DMS79 treated with DMSO at 0.1 percent for 48 hours (cell line): Measurements from ENCODE around the gene CDCP1.
A peak's percentile ranks its signal among the peaks of the same experiment; 100 is the strongest.

ENCODE experiments used
- DNase-seq: peaks from one replicate; lab custom pipeline; 2025; lab: John Stamatoyannopoulos, UW

Gene CDCP1, protein sequence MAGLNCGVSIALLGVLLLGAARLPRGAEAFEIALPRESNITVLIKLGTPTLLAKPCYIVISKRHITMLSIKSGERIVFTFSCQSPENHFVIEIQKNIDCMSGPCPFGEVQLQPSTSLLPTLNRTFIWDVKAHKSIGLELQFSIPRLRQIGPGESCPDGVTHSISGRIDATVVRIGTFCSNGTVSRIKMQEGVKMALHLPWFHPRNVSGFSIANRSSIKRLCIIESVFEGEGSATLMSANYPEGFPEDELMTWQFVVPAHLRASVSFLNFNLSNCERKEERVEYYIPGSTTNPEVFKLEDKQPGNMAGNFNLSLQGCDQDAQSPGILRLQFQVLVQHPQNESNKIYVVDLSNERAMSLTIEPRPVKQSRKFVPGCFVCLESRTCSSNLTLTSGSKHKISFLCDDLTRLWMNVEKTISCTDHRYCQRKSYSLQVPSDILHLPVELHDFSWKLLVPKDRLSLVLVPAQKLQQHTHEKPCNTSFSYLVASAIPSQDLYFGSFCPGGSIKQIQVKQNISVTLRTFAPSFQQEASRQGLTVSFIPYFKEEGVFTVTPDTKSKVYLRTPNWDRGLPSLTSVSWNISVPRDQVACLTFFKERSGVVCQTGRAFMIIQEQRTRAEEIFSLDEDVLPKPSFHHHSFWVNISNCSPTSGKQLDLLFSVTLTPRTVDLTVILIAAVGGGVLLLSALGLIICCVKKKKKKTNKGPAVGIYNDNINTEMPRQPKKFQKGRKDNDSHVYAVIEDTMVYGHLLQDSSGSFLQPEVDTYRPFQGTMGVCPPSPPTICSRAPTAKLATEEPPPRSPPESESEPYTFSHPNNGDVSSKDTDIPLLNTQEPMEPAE

GRCh38 chr3:45145681-45146614 lies at the start of gene CDCP1:
CDCP1 (minus strand) TSS chr3:45146378; CDS start chr3:45146287, 91 bp downstream.
- peak; percentile 20 for DNase-seq

DNA sequence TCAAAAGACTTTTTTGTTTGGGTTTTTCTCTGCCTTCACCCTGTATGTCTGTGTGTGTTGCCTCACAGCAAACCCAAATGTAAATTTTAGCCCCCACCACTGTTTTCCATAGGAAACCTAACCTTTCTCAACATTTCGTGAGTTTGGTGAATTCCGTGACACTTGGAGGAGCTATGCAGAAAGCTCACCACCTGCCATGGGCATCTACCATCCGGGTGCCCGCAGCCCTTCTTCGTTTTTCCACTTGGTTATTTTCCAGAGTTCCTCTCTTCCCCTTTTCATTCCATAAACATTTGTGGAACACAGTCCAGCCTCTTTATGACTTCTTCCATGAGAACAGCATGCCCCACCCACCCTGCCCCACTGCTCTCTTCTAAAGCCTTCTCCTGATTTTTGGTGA lies 48.6 kb upstream of the CDCP1 start:
- DNase-seq, result no peak

- DNase-seq, result no peak
Observed at GRCh38 chr3:45191924-45192417, 45.8 kb upstream of the CDCP1 start.

DNA sequence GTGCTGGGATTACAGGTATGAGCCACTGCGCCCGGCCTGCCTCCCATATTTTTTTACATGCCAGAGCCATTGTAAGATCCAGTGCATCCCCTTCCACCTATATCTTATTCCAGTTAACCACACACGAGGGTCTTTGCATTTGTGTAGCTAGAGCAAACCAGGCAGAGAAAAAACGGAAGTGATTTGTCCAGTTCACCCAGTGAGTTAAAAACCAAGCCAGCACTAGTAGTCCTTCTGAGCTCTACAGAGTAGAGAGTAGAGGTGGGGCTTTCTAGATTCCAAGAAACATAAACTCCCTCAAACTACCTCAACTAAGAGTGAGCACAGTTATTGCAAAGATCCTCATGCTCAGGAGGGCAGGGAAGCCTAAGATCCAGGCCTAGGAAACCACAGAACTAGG lies 45.2 kb upstream of the CDCP1 start:
- DNase-seq, result no peak

DNA sequence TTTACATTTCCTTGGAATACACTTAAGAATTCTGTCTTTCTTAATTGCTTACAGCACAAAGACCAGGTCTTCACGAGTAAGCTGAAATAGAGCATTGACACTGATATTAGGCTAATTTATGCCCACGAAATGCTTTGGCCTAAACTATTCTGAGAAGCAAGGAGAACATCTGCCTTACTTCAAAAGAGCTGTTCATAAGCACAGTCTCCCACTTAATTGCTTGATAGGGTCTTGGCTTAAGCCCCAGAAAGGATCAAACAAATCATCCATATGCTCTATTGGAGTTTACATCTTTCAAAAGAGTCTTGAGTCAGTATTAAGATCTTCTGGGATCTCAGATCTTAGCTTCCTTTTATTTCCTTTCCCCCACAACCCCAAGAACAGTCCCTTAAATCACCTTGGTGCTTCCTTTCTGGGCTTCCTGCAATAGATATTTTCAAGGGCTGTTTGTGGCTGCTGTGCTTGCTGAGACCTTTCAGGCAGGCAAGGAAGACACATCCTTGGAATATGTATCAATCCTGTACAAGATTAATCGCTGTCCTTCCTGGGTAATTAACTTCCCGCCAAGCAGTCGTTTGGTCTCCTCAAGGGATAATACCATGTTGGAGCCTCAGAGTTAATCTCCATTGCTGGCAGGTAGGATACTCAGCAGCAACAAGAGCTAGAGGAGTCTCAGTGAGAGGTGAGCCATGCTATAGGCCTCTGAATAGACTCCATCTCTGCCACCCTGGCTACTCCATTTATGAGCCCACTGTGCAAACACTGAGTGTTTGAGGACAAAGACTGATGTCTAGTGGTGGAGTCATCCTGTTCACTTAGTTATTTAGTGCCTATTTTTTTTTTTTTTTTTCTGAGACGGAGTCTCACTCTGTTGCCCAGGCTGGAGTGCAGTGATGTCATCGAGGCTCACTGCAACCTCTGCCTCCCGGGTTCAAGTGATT lies 42.8 kb upstream of the CDCP1 start:
- no peak for DNase-seq

GRCh38 chr3:45187694-45188141 lies 41.5 kb upstream of the CDCP1 start:
- DNase-seq, result no peak

GRCh38 chr3:45186871-45187270 lies 40.7 kb upstream of the CDCP1 start:
- no peak for DNase-seq

GRCh38 chr3:45185461-45185860 lies 39.3 kb upstream of the CDCP1 start:
- DNase-seq, result no peak

DNA sequence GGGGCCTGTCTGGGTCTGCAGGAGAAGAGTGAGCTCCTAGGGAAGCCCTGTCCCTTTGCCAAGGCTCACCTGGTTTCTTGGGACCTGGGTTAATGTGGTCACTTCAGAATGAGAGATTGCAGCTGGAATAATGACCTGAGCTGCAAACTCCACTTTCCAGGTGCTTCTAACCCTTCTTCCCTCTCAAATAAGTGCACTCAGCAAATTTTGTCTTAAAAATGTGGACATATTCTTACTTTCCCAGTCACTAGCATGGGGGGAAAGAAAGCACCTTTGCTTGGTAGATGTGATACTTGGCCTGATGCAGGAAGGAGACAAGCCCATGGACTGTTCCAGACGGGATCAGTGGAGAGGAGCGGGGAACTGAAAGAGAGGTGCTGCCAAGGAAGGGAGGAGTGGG lies 38.9 kb upstream of the CDCP1 start:
- no peak for DNase-seq

GRCh38 chr3:45183872-45184262 lies 37.7 kb upstream of the CDCP1 start:
- DNase-seq, result no peak

GRCh38 chr3:45182915-45183871 lies 37.0 kb upstream of the CDCP1 start:
- DNase-seq, result peak; percentile 30

GRCh38 chr3:45181496-45181895 lies 35.3 kb upstream of the CDCP1 start:
- DNase-seq, result no peak

GRCh38 chr3:45180899-45181298 lies 34.7 kb upstream of the CDCP1 start:
- DNase-seq, result no peak

DNA sequence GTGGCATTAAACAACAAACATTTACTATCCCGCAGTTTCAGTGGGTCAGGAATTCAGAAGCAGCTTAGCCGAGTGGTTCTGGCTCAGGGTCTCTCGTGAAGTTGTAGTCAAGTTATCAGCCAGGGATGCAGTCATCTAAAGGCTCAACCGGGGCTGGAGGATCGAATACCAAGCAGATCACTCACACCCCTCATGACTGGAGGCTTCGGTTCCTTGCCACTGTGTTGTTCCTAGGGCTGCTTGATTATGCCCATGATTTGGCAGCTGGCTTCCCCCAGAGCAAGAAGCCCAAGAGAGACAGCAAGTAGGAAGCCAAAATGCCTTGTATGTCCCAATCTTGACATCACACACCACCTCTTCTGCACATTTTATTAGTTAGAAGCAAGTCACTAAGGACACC lies 33.9 kb upstream of the CDCP1 start:
- DNase-seq, result no peak

GRCh38 chr3:45179163-45179562 lies 33.0 kb upstream of the CDCP1 start:
- DNase-seq, result no peak

DNA sequence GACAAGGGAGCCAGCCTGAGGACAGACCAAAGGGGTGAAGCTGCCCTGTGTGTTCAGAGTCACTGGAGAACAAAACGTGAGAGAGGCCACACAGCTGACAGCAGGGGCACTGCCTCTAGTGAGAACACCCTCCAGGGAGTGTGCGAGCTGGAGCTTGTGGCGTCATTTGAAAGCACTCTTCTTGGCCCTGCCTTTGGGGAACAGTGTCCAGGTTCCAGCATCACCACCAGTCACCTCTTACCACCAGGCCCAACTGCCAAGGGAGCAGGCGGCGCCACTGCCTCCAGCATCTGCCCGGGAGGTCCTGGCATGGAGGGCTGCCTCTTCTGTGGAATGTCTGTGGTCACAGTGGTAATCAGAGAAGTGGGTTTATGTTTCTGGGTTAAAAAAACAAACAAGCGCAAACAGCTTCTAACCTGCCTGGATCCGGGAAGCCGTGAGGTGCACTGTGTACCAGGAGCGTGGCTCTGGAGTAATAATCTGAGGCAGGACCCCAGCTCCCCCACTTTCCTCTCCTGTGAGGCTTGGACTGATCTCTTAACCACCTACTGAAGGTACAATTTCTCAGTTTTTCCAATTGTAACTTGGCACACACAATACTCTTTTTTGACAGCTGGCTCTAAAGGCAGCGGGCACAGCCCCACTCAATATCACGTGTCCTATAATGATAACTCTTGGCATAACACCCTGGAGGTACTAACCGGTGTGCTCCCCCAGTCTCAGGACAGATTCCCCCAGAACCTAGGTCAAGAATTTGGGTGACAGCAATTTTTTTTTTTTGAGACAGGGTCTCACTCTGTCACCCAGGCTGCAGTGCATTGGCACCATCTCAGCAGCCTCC lies 32.2 kb upstream of the CDCP1 start:
- DNase-seq, result peak; percentile 38

DNA sequence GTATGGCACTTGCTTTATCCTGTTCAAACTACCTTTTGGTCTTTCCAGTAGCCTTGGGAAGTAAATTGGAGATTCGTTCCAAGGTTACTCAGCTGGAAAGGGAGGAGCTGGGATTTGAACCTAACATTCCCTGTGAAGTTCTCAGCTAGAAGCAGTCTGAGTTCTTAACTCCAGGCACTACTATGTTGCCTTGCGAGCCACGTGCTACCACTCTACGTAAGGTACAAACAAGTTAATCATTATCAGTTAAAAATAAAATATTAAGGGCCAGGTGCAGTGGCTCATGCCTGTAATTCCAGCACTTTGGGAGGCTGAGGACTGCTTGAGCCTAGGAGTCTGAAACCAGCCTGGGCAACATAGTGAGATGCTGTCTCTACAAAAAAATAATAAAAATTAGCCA lies 30.7 kb upstream of the CDCP1 start:
- DNase-seq, result no peak

DNA sequence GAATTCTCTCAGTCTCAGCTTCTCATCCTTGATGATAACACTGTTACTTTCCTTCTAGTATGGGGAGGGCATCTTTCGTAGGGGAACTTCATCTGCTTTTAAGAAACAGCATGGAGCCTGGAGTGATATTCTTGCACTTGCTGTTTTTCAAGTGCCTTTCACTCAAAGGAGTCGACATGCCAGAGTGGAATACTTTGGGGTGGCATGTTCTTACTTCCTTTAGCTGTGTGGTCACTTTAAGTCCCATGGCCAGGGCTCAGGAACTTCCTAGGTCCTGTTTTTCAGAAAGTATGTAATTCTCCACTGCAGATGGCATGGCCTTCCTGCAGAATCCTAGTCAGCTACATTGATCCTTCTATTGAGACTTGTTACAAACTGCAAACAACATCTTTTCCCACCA lies 28.1 kb upstream of the CDCP1 start:
- no peak for DNase-seq

DNA sequence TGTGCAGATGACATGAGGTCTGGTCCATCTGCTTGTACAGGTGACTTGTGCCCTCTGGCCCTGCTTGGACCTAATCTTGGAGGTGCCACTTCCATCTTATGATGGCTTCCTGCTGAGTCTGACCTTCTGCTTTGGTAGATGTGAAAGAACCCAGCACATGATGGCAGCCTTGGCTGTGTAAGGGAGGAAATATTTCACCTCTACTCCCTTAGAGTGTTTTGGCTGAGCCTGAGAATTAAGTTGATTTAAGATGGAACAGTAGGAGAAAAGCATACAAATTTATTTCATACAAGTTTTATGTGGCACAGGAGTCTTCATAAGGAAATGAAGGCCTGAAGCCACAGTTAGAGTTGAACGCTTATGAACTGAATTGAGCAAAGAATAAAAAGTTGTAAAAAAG lies 27.6 kb upstream of the CDCP1 start:
- DNase-seq, result no peak
